ENCODE results near the gene HCRTR1.

The HCRTR1 gene

GRCh38 chr1:31667065-31667785 lies 49.7 kb downstream of the HCRTR1 start:
- DNase-seq (ENCODE audit: low read depth), result no peak

- DNase-seq (ENCODE audit: low read depth), result no peak
These were observed 50.9 kb downstream of the HCRTR1 start for GRCh38 chr1:31668303-31668883.

- no peak for DNase-seq (ENCODE audit: low read depth)
These were observed 51.9 kb downstream of the HCRTR1 start for GRCh38 chr1:31669433-31669785.

GRCh38 chr1:31669786-31670592 lies 52.5 kb downstream of the HCRTR1 start:
- no peak for DNase-seq (ENCODE audit: low read depth)

- no peak for DNase-seq (ENCODE audit: low read depth)
These were observed 53.1 kb downstream of the HCRTR1 start for GRCh38 chr1:31670593-31670964.

- no peak for DNase-seq (ENCODE audit: low read depth)
These were observed 53.7 kb downstream of the HCRTR1 start for GRCh38 chr1:31671147-31671546.

- no peak for DNase-seq (ENCODE audit: low read depth)
These were observed 54.2 kb downstream of the HCRTR1 start for GRCh38 chr1:31671561-31672201.

- DNase-seq (ENCODE audit: low read depth), result no peak
These were observed 55.5 kb downstream of the HCRTR1 start for GRCh38 chr1:31672986-31673385.

- DNase-seq (ENCODE audit: low read depth), result no peak
These were observed 55.9 kb downstream of the HCRTR1 start for GRCh38 chr1:31673433-31673832.

- DNase-seq (ENCODE audit: low read depth), result no peak
These were observed 57.1 kb downstream of the HCRTR1 start for GRCh38 chr1:31674626-31675025.

- no peak for DNase-seq (ENCODE audit: low read depth)
These were observed 57.7 kb downstream of the HCRTR1 start for GRCh38 chr1:31675161-31675560.

- DNase-seq (ENCODE audit: low read depth), result no peak
These were observed 58.3 kb downstream of the HCRTR1 start for GRCh38 chr1:31675756-31676155.

Data from HS-5 (cell line).